Endothelial cell of hepatic sinusoid (primary cell): Measurements from ENCODE around the gene IL27RA.
"Not testable (repeated sequence)": the region's sequence is repeated elsewhere in the genome, so short reads cannot be mapped to it uniquely, and the experiment has no call there.

Source experiments
- in situ Hi-C: cut with HindIII; loops from 2 replicates; pipeline ENCODE4 v1.10.0; 2017; ENCODE audit warnings: low sequenced_read_pairs

Gene IL27RA

GRCh38 chr19:13998426-13998825, 33.1 kb upstream of the IL27RA start:
- in situ Hi-C loops: no loop called here

GRCh38 chr19:13999085-13999484, 32.5 kb upstream of the IL27RA start:
- in situ Hi-C loops: no loop called here

GRCh38 chr19:14000691-14001375, 30.7 kb upstream of the IL27RA start:
- in situ Hi-C loops: no loop called here

GRCh38 chr19:14002571-14003250, 28.9 kb upstream of the IL27RA start:
- in situ Hi-C loops: no loop called here

GRCh38 chr19:14003251-14004055, 28.1 kb upstream of the IL27RA start:
- in situ Hi-C loops: no loop called here

GRCh38 chr19:14004619-14005348, 26.8 kb upstream of the IL27RA start:
- in situ Hi-C loops: no loop called here

- in situ Hi-C loops: no loop called here
These were observed 26.0 kb upstream of the IL27RA start for GRCh38 chr19:14005349-14006084.

- in situ Hi-C loops: no loop called here
These were observed 25.3 kb upstream of the IL27RA start, which contains the start of gene RFX1 for GRCh38 chr19:14006085-14006765. Gene RFX1 (minus strand): TSS chr19:14006320. CDS start chr19:13993843, 12,477 bp downstream.

- in situ Hi-C loops: no loop called here
These were observed 24.6 kb upstream of the IL27RA start for GRCh38 chr19:14006766-14007562.

- in situ Hi-C loops: no loop called here
These were observed 19.1 kb upstream of the IL27RA start for GRCh38 chr19:14012378-14012915.

- in situ Hi-C loops: no loop called here
These were observed 16.0 kb upstream of the IL27RA start for GRCh38 chr19:14015524-14016035.

- in situ Hi-C loops: no loop called here
These were observed 12.5 kb upstream of the IL27RA start for GRCh38 chr19:14019100-14019499.

GRCh38 chr19:14019739-14020138, 11.8 kb upstream of the IL27RA start:
- in situ Hi-C loops: loop anchor here (5.0 kb wide), 1 partner anchor 132 kb away; no protein-coding TSS in a partner anchor

- in situ Hi-C loops: loop anchor here (5.0 kb wide), 1 partner anchor 134 kb away; no protein-coding TSS in a partner anchor
These were observed 10.1 kb upstream of the IL27RA start for GRCh38 chr19:14021474-14021873.

- in situ Hi-C loops: loop anchor here (5.0 kb wide), 1 partner anchor 135 kb away; no protein-coding TSS in a partner anchor
These were observed 9.1 kb upstream of the IL27RA start for GRCh38 chr19:14022469-14022868.

GRCh38 chr19:14023404-14024235, 7.9 kb upstream of the IL27RA start:
- in situ Hi-C loops: loop anchor here (5.0 kb wide), 1 partner anchor 136 kb away; no protein-coding TSS in a partner anchor

GRCh38 chr19:14026652-14027192, 4.8 kb upstream of the IL27RA start:
- in situ Hi-C loops: not testable (repeated sequence)
